ENCODE data around the gene RNF214. TPM values are rescaled to one million over a fixed set of nuclear protein-coding genes. Genes with fewer than 3 reads are reported as not detected.

RNF214 gene
- total and polyA plus RNA-seq, 2 experiments from 2014 or later, result 12.5 to 27.0 TPM

DNA sequence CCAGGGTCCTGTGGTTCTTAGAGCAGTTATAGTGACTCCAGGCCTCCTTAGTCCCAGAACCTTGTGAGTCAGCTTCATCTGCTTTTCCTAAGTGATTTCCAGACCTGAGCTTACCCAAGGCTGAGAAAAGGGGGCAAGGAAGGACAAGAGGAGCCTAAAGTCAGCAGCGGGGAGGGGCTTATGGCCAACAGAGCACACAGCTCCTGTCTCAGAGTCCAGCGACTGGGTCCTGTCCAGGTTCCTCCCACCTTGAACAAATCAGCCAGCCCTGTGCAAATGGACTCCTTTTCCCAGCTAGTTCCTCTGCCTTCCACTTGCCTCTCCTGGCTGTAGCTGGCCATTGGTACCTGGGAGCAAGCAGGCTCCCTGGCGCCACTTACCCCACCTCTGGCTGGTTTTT lies 72.7 kb downstream of the RNF214 start:
- H3K4me2 ChIP-seq, result no peak overlapping the region
- H3K4me3 ChIP-seq, result no peak overlapping the region
- H3K4me1 ChIP-seq (ENCODE audit: insufficient read depth), result peaks cover 11% of the 10 kb centered on the region
- no peak overlapping the region for H3K27ac ChIP-seq
- H3K9me2 ChIP-seq (replicated peaks; ENCODE audit: insufficient read depth), result no peaks in the 10 kb centered on the region
- H4K20me1 ChIP-seq (ENCODE audit: insufficient read depth, poor library complexity, severe bottlenecking), result no peaks in the 10 kb centered on the region
- no peaks in the 10 kb centered on the region for H3K9me3 ChIP-seq (ENCODE audit: low read depth)
- H3K27me3 ChIP-seq, result no peaks in the 10 kb centered on the region
- WGBS (ENCODE audit: low lambda C conversion rate, missing lambda C conversion rate), result 86% methylated on average over 3 of the region's 3 CpGs
- no peaks in the 10 kb centered on the region for H3K36me3 ChIP-seq (replicated peaks; ENCODE audit: insufficient read depth, low read depth)
- DNase-seq (ENCODE audit: low spot score), result no peak
- H2AFZ ChIP-seq, result no peak overlapping the region
- no peaks in the 10 kb centered on the region for H3K79me2 ChIP-seq
- TF ChIP-seq, protein P1, sequence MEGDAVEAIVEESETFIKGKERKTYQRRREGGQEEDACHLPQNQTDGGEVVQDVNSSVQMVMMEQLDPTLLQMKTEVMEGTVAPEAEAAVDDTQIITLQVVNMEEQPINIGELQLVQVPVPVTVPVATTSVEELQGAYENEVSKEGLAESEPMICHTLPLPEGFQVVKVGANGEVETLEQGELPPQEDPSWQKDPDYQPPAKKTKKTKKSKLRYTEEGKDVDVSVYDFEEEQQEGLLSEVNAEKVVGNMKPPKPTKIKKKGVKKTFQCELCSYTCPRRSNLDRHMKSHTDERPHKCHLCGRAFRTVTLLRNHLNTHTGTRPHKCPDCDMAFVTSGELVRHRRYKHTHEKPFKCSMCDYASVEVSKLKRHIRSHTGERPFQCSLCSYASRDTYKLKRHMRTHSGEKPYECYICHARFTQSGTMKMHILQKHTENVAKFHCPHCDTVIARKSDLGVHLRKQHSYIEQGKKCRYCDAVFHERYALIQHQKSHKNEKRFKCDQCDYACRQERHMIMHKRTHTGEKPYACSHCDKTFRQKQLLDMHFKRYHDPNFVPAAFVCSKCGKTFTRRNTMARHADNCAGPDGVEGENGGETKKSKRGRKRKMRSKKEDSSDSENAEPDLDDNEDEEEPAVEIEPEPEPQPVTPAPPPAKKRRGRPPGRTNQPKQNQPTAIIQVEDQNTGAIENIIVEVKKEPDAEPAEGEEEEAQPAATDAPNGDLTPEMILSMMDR (IDR thresholded peaks at IDR 0.05; ENCODE audit: poor library complexity), result no peak
- TF ChIP-seq EZH2 (IDR thresholded peaks at IDR 0.05; ENCODE audit: borderline replicate concordance) (no peak), EZH2phosphoT487 (IDR thresholded peaks at IDR 0.05; ENCODE audit: low read depth, severe bottlenecking, unreplicated experiment) (no peak)

DNA sequence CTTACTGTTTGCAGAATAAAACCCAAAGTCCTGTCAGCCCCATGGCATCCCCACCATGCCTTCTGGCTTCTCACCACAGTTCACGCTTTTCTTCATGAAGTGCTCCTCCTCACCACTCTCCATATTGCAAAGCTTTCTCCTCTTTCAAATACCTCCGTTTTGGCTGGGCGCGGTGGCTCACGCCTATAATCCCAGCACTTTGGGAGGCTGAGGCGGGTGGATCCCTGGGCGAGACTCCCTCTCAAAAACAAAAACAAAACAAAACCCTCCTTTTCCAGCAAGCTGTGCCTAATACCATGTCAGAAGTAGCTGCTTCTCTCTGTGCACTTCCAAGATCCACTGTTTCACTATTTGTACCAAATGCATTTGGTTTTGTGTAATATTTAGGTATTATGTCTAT lies 76.8 kb downstream of the RNF214 start:
- no peak overlapping the region for H3K4me2 ChIP-seq
- no peaks in the 10 kb centered on the region for H3K9me2 ChIP-seq (replicated peaks; ENCODE audit: insufficient read depth)
- no peaks in the 10 kb centered on the region for H3K27me3 ChIP-seq
- TF ChIP-seq, protein P1 (IDR thresholded peaks at IDR 0.05; ENCODE audit: poor library complexity), result no peak
- no peak for TF ChIP-seq EZH2phosphoT487 (IDR thresholded peaks at IDR 0.05; ENCODE audit: low read depth, severe bottlenecking, unreplicated experiment)
- no peak for TF ChIP-seq EZH2 (IDR thresholded peaks at IDR 0.05; ENCODE audit: borderline replicate concordance)
- H3K4me1 ChIP-seq (ENCODE audit: insufficient read depth), result peaks cover 1% of the 10 kb centered on the region
- no peaks in the 10 kb centered on the region for H3K9me3 ChIP-seq (ENCODE audit: low read depth)
- no peak overlapping the region for H3K27ac ChIP-seq
- H4K20me1 ChIP-seq (ENCODE audit: insufficient read depth, poor library complexity, severe bottlenecking), result no peaks in the 10 kb centered on the region
- no peaks in the 10 kb centered on the region for H3K36me3 ChIP-seq (replicated peaks; ENCODE audit: insufficient read depth, low read depth)
- H3K79me2 ChIP-seq, result no peaks in the 10 kb centered on the region
- DNase-seq (ENCODE audit: low spot score), result no peak
- 94% methylated on average over 7 of the region's 7 CpGs for WGBS (ENCODE audit: low lambda C conversion rate, missing lambda C conversion rate)
- H3K4me3 ChIP-seq, result no peak overlapping the region
- H2AFZ ChIP-seq, result no peak overlapping the region

DNA sequence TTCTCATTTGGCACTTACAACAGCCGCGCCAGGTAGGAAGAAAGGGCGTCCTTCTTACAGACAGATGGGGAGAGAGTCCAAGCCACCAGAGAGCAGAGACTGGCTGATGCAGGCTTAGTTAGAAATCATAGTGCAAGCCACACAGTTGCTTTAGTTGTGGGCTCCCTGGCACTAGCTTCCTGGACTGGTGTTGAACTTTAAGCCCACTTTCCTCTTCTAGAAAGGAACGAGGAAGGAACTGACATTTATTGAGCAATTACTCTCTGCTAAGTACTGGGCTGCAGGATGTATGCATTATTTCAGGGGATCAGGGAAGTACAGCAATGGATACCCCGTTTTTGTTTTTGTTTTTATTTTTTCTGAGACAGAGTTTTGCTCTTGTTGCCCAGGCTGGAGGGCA lies 80.6 kb downstream of the RNF214 start:
- TF ChIP-seq, protein P1 (IDR thresholded peaks at IDR 0.05; ENCODE audit: poor library complexity), result no peak
- no peak for TF ChIP-seq EZH2phosphoT487 (IDR thresholded peaks at IDR 0.05; ENCODE audit: low read depth, severe bottlenecking, unreplicated experiment)
- TF ChIP-seq EZH2 (IDR thresholded peaks at IDR 0.05; ENCODE audit: borderline replicate concordance), result no peak
- Histone ChIP-seq H2AFZ (no peak overlapping the region), H3K4me1 (ENCODE audit: insufficient read depth) (peaks cover 13% of the 10 kb centered on the region), H3K9me3 (ENCODE audit: low read depth) (no peaks in the 10 kb centered on the region), H3K79me2 (peaks cover 11% of the 10 kb centered on the region), H3K9me2 (replicated peaks; ENCODE audit: insufficient read depth) (no peaks in the 10 kb centered on the region), H3K4me2 (no peak overlapping the region), H3K27me3 (no peaks in the 10 kb centered on the region), H3K27ac (no peak overlapping the region), H4K20me1 (ENCODE audit: insufficient read depth, poor library complexity, severe bottlenecking) (no peaks in the 10 kb centered on the region), H3K36me3 (replicated peaks; ENCODE audit: insufficient read depth, low read depth) (no peaks in the 10 kb centered on the region), H3K4me3 (no peak overlapping the region)
- no peak for DNase-seq (ENCODE audit: low spot score)
- WGBS (ENCODE audit: low lambda C conversion rate, missing lambda C conversion rate), result 83% methylated on average over 5 of the region's 5 CpGs

All from hepatocyte (in vitro differentiated cells).